CD14-positive monocyte (primary cell): Measurements from ENCODE around the gene TTC23. TPM values are rescaled to one million over a fixed set of nuclear protein-coding genes. Genes with fewer than 3 reads are reported as not detected.

Experiments
- DNase-seq, 3 donors: peaks; one replicate each; pipeline ENCODE4 v3.0.0-alpha.2; 2011 to 2022
- H2AFZ ChIP-seq: 2 replicates; pipeline ENCODE4 v1.6.0; 2012; ENCODE audit warnings: mild to moderate bottlenecking, low read depth, low read length, inconsistent platforms; ENCODE audit not compliant: insufficient read depth, poor library complexity, severe bottlenecking
- H3K27ac ChIP-seq, 2 donors: 1 replicate in 1 of 2; 2 replicates in 1 of 2; pipeline ENCODE4 v1.5.1; 2012 to 2013; ENCODE audit warnings: low read length in 2 of 2, control low read depth in 1 of 2, inconsistent platforms in 1 of 2, low read depth in 1 of 2, mild to moderate bottlenecking in 1 of 2
- H3K27me3 ChIP-seq, 2 donors: one replicate each; pipeline versions ENCODE4 v1.6.0 to v1.6.1; 2011 to 2013; ENCODE audit warnings: low read length in 2 of 2; ENCODE audit not compliant: control insufficient read depth in 2 of 2, insufficient read depth in 2 of 2
- H3K36me3 ChIP-seq, 2 donors: replicated peaks in 1 of 2; 1 replicate in 1 of 2; 2 replicates in 1 of 2; pipeline versions ENCODE4 v1.5.1 to v1.6.1; 2012 to 2013; ENCODE audit warnings: low read length in 2 of 2, control low read depth in 1 of 2, inconsistent platforms in 1 of 2, mild to moderate bottlenecking in 1 of 2; ENCODE audit not compliant: insufficient read depth in 2 of 2, control insufficient read depth in 1 of 2
- H3K4me1 ChIP-seq, 2 donors: 1 replicate in 1 of 2; 2 replicates in 1 of 2; pipeline versions ENCODE4 v1.5.1 to v1.6.1; 2012 to 2013; ENCODE audit warnings: low read length in 2 of 2, control low read depth in 1 of 2, inconsistent platforms in 1 of 2, mild to moderate bottlenecking in 1 of 2, moderate library complexity in 1 of 2; ENCODE audit not compliant: insufficient read depth in 2 of 2, control insufficient read depth in 1 of 2
- H3K4me2 ChIP-seq: replicated peaks from 2 replicates; pipeline ENCODE3; 2012; ENCODE audit warnings: low read length, moderate library complexity, mild to moderate bottlenecking; ENCODE audit not compliant: poor library complexity, severe bottlenecking; ENCODE audit errors: extremely low read depth
- H3K4me3 ChIP-seq, 3 experiments: fragments of 200-600 bp in 1 of 3; sonication (generic) in 1 of 3; replicated peaks in 1 of 3; 1 replicate in 2 of 3; 2 replicates in 1 of 3; pipeline ENCODE4 v1.5.1; 2011 to 2013; ENCODE audit warnings: low read length in 3 of 3, mild to moderate bottlenecking in 3 of 3, control low read depth in 2 of 3, low read depth in 2 of 3, inconsistent platforms in 1 of 3, moderate library complexity in 1 of 3
- H3K79me2 ChIP-seq: 2 replicates; pipeline ENCODE4 v1.6.0; 2012; ENCODE audit warnings: mild to moderate bottlenecking, control low read depth, inconsistent platforms, low read length, moderate library complexity; ENCODE audit not compliant: insufficient read depth
- H3K9ac ChIP-seq: 2 replicates; pipeline ENCODE4 v1.6.0; 2017; ENCODE audit warnings: low read length, mild to moderate bottlenecking; ENCODE audit not compliant: insufficient read depth, poor library complexity, severe bottlenecking
- H3K9me3 ChIP-seq, 2 donors: replicated peaks in 1 of 2; 1 replicate in 1 of 2; 2 replicates in 1 of 2; pipeline versions ENCODE4 v1.5.1 to v1.6.1; 2012 to 2013; ENCODE audit warnings: low read length in 2 of 2, control low read depth in 1 of 2; ENCODE audit not compliant: control insufficient read depth in 1 of 2, insufficient read depth in 1 of 2
- H4K20me1 ChIP-seq: 2 replicates; pipeline ENCODE4 v1.6.0; 2012; ENCODE audit warnings: mild to moderate bottlenecking, low read length, control low read depth, moderate library complexity; ENCODE audit not compliant: insufficient read depth
- H3K27ac Mint-ChIP-seq, 7 donors: one replicate each; pipeline ENCODE4 v1.8.0; 2020; ENCODE audit warnings: mild to moderate bottlenecking in 7 of 7, mixed read lengths in 7 of 7, moderate library complexity in 6 of 7, inconsistent platforms in 2 of 7
- H3K27me3 Mint-ChIP-seq, 3 donors: one replicate each; pipeline ENCODE4 v1.8.0; 2021 to 2022; ENCODE audit warnings: low read depth in 3 of 3, mild to moderate bottlenecking in 3 of 3, mixed read lengths in 3 of 3, moderate library complexity in 3 of 3, inconsistent platforms in 1 of 3
- H3K36me3 Mint-ChIP-seq, 2 donors: one replicate each; pipeline ENCODE4 v1.8.0; 2020; ENCODE audit warnings: mixed read lengths in 2 of 2, inconsistent platforms in 1 of 2, mild to moderate bottlenecking in 1 of 2
- H3K4me1 Mint-ChIP-seq: one replicate; pipeline ENCODE4 v1.8.0; 2020; ENCODE audit warnings: mild to moderate bottlenecking, mixed read lengths
- H3K4me3 Mint-ChIP-seq, 2 donors: one replicate each; pipeline ENCODE4 v1.8.0; 2020; ENCODE audit warnings: mild to moderate bottlenecking in 2 of 2, mixed read lengths in 2 of 2, moderate library complexity in 1 of 2
- H3K9me3 Mint-ChIP-seq, 7 donors: one replicate each; pipeline ENCODE4 v1.8.0; 2020 to 2022; ENCODE audit warnings: mixed read lengths in 7 of 7, mild to moderate bottlenecking in 6 of 7, moderate library complexity in 6 of 7, inconsistent platforms in 2 of 7
- WGBS: methylation state at CpG from one replicate; pipeline ENCODE4 v1.1.5; 2013; ENCODE audit warnings: missing lambda C conversion rate; ENCODE audit not compliant: insufficient coverage; 5-methylcytosine and 5-hydroxymethylcytosine counted together
- intact Hi-C, 2 donors: fragments of 100-400 bp; cut with micrococcal nuclease; formaldehyde crosslinking; loops; one replicate each; pipeline versions ENCODE4 v1.15.0 to v1.15.1; 2023
- polyA plus RNA-seq, 3 donors: library from polyadenylated mRNA; depleted of rRNA in 1 of 3; unstranded in 2 of 3; stranded (reverse) in 1 of 3; fragments of 300-500 nt in 2 of 3; fragments of >200 nt in 1 of 3; fragmentation: Illumina TruSeq in 2 of 3; gene quantifications; 1 replicate in 2 of 3; 2 replicates in 1 of 3; pipeline ENCODE4 v1.2.3, GENCODE V29; 2012 to 2021
- TF ChIP-seq, protein P1 (sequence below): fragments of 200-600 bp; IDR thresholded peaks from one replicate; pipeline ENCODE4 v1.8.0; 2022; ENCODE audit warnings: antibody characterized with exemption, mild to moderate bottlenecking

Gene TTC23
- polyA plus RNA-seq, 3 donors = 0.51 to 0.55 TPM; not detected in 1

DNA sequence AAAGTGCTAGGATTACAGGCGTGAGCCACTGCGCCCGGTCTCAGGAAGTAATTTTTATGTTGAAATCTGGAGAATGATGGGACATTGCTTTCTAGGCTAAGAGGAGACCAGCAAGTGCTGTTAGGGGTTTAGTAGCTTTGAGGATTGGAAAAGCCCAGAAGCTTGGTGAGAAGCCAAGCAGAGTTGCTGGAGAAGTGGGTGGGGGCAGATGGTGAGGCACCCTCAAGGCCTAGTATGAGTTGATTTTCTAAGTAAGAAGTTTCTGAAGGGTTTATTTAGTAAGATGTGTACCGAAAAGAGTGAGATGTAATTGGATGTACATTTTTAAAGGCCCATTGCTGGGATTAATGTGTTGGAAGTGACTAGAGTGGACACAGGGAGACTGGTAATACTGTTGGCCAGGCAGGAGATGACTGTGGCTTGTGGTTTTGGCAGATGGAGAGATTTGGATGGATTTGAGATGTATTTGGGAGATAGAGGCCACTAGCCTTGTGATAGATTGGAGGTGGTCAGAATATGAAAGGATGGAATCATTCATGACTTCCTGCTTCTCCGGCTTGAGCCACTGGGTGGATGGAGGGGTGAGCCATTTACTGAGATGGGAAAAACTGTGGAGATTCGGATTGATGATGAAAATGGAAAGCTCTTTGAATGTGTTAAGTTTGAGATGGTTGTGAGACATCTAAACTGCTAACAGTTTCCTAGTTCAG lies 4.2 kb upstream of the TTC23 start:
- Mint-ChIP-seq H3K36me3 (peaks cover 14 to 15% of the 10 kb centered on the region in 2 donors), H3K9me3 (peaks cover 0 to 5% (median 0%) of the 10 kb centered on the region in 7 donors), H3K27me3 (no peaks in the 10 kb centered on the region), H3K27ac (peak overlapping the region in 2 of 7 donors; percentile 18 to 51), H3K4me1 (peaks cover 29% of the 10 kb centered on the region), H3K4me3 (no peak overlapping the region)
- Histone ChIP-seq H3K4me1 (peaks cover 28 to 34% of the 10 kb centered on the region in 2 donors), H3K9me3 (no peaks in the 10 kb centered on the region), H3K9ac (no peak overlapping the region), H2AFZ (no peak overlapping the region), H4K20me1 (no peaks in the 10 kb centered on the region), H3K4me3 (no peak overlapping the region), H3K79me2 (peaks cover 3% of the 10 kb centered on the region), H3K27me3 (no peaks in the 10 kb centered on the region), H3K36me3 (peaks cover 0 to 9% of the 10 kb centered on the region in 2 donors), H3K4me2 (no peak overlapping the region), H3K27ac (no peak overlapping the region)
- TF ChIP-seq, protein P1, sequence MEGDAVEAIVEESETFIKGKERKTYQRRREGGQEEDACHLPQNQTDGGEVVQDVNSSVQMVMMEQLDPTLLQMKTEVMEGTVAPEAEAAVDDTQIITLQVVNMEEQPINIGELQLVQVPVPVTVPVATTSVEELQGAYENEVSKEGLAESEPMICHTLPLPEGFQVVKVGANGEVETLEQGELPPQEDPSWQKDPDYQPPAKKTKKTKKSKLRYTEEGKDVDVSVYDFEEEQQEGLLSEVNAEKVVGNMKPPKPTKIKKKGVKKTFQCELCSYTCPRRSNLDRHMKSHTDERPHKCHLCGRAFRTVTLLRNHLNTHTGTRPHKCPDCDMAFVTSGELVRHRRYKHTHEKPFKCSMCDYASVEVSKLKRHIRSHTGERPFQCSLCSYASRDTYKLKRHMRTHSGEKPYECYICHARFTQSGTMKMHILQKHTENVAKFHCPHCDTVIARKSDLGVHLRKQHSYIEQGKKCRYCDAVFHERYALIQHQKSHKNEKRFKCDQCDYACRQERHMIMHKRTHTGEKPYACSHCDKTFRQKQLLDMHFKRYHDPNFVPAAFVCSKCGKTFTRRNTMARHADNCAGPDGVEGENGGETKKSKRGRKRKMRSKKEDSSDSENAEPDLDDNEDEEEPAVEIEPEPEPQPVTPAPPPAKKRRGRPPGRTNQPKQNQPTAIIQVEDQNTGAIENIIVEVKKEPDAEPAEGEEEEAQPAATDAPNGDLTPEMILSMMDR = no peak
- WGBS = 80% methylated on average over 2 of the region's 6 CpGs
- DNase-seq = no peak
- intact Hi-C loops = loop anchor here (10.0 kb wide), 3 partner anchors 311 to 671 kb away; partner anchors contain the start of genes LYSMD4 (in 1 of the 2) and MEF2A (in 1 of the 2)

DNA sequence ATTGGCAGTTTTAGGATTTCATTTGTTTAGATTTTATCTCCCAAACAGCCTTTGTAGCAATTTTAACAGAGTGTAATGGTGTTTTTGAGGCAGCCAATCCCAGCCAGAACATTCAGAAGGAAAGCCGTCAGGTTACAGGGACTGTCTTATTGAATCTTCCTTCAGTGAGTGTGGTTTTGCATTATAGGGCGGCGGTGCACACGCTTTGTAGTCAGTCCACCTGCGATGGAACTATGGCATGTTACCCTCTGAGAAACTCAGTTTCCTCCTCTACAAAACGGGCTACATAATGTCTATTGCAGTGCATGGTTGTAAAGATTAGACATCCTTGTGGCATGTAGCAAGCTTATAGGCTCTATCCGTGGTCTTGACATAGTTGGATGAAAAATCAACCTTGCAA lies 2.9 kb upstream of the TTC23 start:
- peaks cover 0 to 5% (median 0%) of the 10 kb centered on the region in 7 donors for H3K9me3 Mint-ChIP-seq
- Histone ChIP-seq H3K4me3 (peak overlapping the region in 1 of 3 experiments; percentile 95), H3K4me2 (peak overlapping the region; percentile 93), H3K9ac (peak overlapping the region; percentile 81), H3K27ac (no peak overlapping the region), H2AFZ (peak overlapping the region; percentile 100), H3K79me2 (peaks cover 3% of the 10 kb centered on the region), H3K27me3 (no peaks in the 10 kb centered on the region), H3K4me1 (peaks cover 28 to 38% of the 10 kb centered on the region in 2 donors), H4K20me1 (no peaks in the 10 kb centered on the region), H3K36me3 (peaks cover 0 to 9% of the 10 kb centered on the region in 2 donors), H3K9me3 (no peaks in the 10 kb centered on the region)
- TF ChIP-seq, protein P1 = no peak
- DNase-seq = no peak
- WGBS = no CpG with 5 or more reads among the region's 7 CpGs
- H3K4me3 Mint-ChIP-seq = peak overlapping the region; percentile 21 to 87
- peaks cover 27% of the 10 kb centered on the region for H3K4me1 Mint-ChIP-seq
- H3K36me3 Mint-ChIP-seq = peaks cover 8 to 9% of the 10 kb centered on the region in 2 donors
- H3K27ac Mint-ChIP-seq = no peak overlapping the region
- no peaks in the 10 kb centered on the region for H3K27me3 Mint-ChIP-seq
- intact Hi-C loops = loop anchor here (10.0 kb wide), 3 partner anchors 312 to 672 kb away; partner anchors contain the start of genes LYSMD4 (in 1 of the 2) and MEF2A (in 1 of the 2)
